OCI-LY7 (cell line): ENCODE results near the gene USP32. TPM values are rescaled to one million over a fixed set of nuclear protein-coding genes. Genes with fewer than 3 reads are reported as not detected.

Experiments
- BruUV-seq: library from RNA; stranded (reverse); fragments of 400-500 nt; replicated peaks from 2 replicates; lab custom pipeline; 2021; lab: Mats Ljungman, UMichigan
- CTCF ChIA-PET: fragments of 300-600 bp; sonication (Branson Sonifier 250); formaldehyde crosslinking; loops from one replicate; lab custom pipeline; 2022; ENCODE audit warnings: antibody characterized with exemption; ENCODE audit not compliant: unreplicated experiment; lab: Charles Lee
- POLR2A ChIA-PET: fragments of 300-600 bp; sonication (Branson Sonifier 250); formaldehyde crosslinking; loops from one replicate; lab custom pipeline; 2022; ENCODE audit warnings: antibody characterized with exemption; lab: Charles Lee
- DNase-seq: peaks from one replicate; pipeline ENCODE4 v3.0.0-alpha.2; 2015; ENCODE audit warnings: low spot score
- H2AFZ ChIP-seq: fragments of 200-600 bp; sonication (generic), shearing (Covaris generic); 2 replicates; pipeline ENCODE4 v1.6.1; 2014; ENCODE audit warnings: mild to moderate bottlenecking, antibody characterized with exemption, low read length, moderate library complexity
- H3K27ac ChIP-seq: fragments of 200-600 bp; sonication (generic); 2 replicates; pipeline ENCODE4 v1.5.1; 2014; ENCODE audit warnings: mixed run types, low read depth, mild to moderate bottlenecking, moderate library complexity, low read length, inconsistent platforms; ENCODE audit not compliant: poor library complexity, severe bottlenecking
- H3K36me3 ChIP-seq: fragments of 200-600 bp; sonication (generic); 2 replicates; pipeline ENCODE4 v1.6.1; 2014; ENCODE audit warnings: mild to moderate bottlenecking, antibody characterized with exemption, low read length, moderate library complexity, mixed read lengths; ENCODE audit not compliant: insufficient read depth
- H3K4me1 ChIP-seq: fragments of 200-600 bp; sonication (generic); 2 replicates; pipeline ENCODE4 v1.5.1; 2014; ENCODE audit warnings: mild to moderate bottlenecking, low read length; ENCODE audit not compliant: insufficient read depth, poor library complexity, severe bottlenecking
- H3K4me2 ChIP-seq: fragments of 200-600 bp; sonication (generic); 2 replicates; pipeline ENCODE4 v1.6.1; 2014; ENCODE audit warnings: mild to moderate bottlenecking, low read length
- H3K4me3 ChIP-seq: fragments of 200-600 bp; sonication (generic); 2 replicates; pipeline ENCODE4 v1.5.1; 2014; ENCODE audit warnings: mild to moderate bottlenecking, low read depth, low read length; ENCODE audit not compliant: poor library complexity, severe bottlenecking
- H3K79me2 ChIP-seq: fragments of 200-600 bp; sonication (generic); 2 replicates; pipeline ENCODE4 v1.6.1; 2016; ENCODE audit warnings: low read depth, mild to moderate bottlenecking, low read length, moderate library complexity, mixed read lengths; ENCODE audit not compliant: insufficient read depth
- H3K9me2 ChIP-seq: fragments of 200-600 bp; sonication (generic); 2 replicates; pipeline ENCODE4 v1.6.1; 2016; ENCODE audit warnings: mild to moderate bottlenecking, low read length, mixed read lengths; ENCODE audit not compliant: insufficient read depth
- H3K9me3 ChIP-seq: fragments of 200-600 bp; sonication (generic); 2 replicates; pipeline ENCODE4 v1.6.1; 2014; ENCODE audit warnings: mild to moderate bottlenecking, mixed run types, low read length, mixed read lengths
- H4K20me1 ChIP-seq: fragments of 200-600 bp; sonication (generic); 2 replicates; pipeline ENCODE4 v1.6.1; 2014; ENCODE audit warnings: mild to moderate bottlenecking, antibody characterized with exemption, low read length, moderate library complexity, mixed read lengths; ENCODE audit not compliant: insufficient read depth
- CTCF ChIP-seq: fragments of 200-600 bp; sonication (generic); conservative IDR thresholded peaks from 2 replicates; pipeline ENCODE4 v1.5.1; 2014; ENCODE audit warnings: mild to moderate bottlenecking, antibody characterized with exemption, low read length, moderate library complexity, mixed read lengths
- EZH2phosphoT487 ChIP-seq: fragments of 200-600 bp; sonication (generic); IDR thresholded peaks from 2 replicates; pipeline ENCODE4 v1.6.1; 2018; ENCODE audit warnings: low read depth, borderline replicate concordance, mild to moderate bottlenecking, mixed run types, antibody characterized with exemption, low read length, moderate library complexity, mixed read lengths
- intact Hi-C: fragments of 100-400 bp; cut with micrococcal nuclease; formaldehyde crosslinking; loops from one replicate; pipeline ENCODE4 v1.10.0; 2022; ENCODE audit not compliant: unreplicated experiment
- total RNA-seq, 2 experiments: library from RNA; depleted of rRNA in 1 of 2; stranded (reverse); fragments of >200 nt in 1 of 2; shearing (Covaris generic) in 1 of 2; gene quantifications; 2 replicates each; pipeline ENCODE4 v1.2.3, GENCODE V29; 2014 to 2022

The USP32 gene
- total RNA-seq, 2 experiments from 2014 or later = 16.9 to 28.0 TPM

- H4K20me1 ChIP-seq = no peaks in the 10 kb centered on the region
- intact Hi-C loops = no loop called here
- H3K9me2 ChIP-seq = no peaks in the 10 kb centered on the region
- no peak overlapping the region for H2AFZ ChIP-seq
- H3K4me2 ChIP-seq = no peak overlapping the region
- H3K4me1 ChIP-seq = no peaks in the 10 kb centered on the region
- BruUV-seq = no TSS peak
- H3K36me3 ChIP-seq = no peaks in the 10 kb centered on the region
- ChIA-PET CTCF (no interaction called here), POLR2A (interaction anchor here (0.5 to 1.4 kb wide), 2 partner anchors 10 to 27 kb away, joined by 3 read pairs; no protein-coding TSS in a partner anchor)
- no peak overlapping the region for H3K27ac ChIP-seq
- no peak overlapping the region for H3K4me3 ChIP-seq
- TF ChIP-seq EZH2phosphoT487 (no peak), CTCF (no peak)
- no peaks in the 10 kb centered on the region for H3K79me2 ChIP-seq
- no peaks in the 10 kb centered on the region for H3K9me3 ChIP-seq
- no peak for DNase-seq
Observed at GRCh38 chr17:60160829-60161501, 231.0 kb downstream of the USP32 start.

- ChIA-PET CTCF (no interaction called here), POLR2A (no interaction called here)
- no peaks in the 10 kb centered on the region for H3K4me1 ChIP-seq
- intact Hi-C loops = no loop called here
- no peaks in the 10 kb centered on the region for H3K79me2 ChIP-seq
- H2AFZ ChIP-seq = no peak overlapping the region
- H3K9me2 ChIP-seq = no peaks in the 10 kb centered on the region
- H3K4me2 ChIP-seq = no peak overlapping the region
- no TSS peak for BruUV-seq
- H3K27ac ChIP-seq = no peak overlapping the region
- H3K9me3 ChIP-seq = no peaks in the 10 kb centered on the region
- no peaks in the 10 kb centered on the region for H3K36me3 ChIP-seq
- H4K20me1 ChIP-seq = no peaks in the 10 kb centered on the region
- no peak for TF ChIP-seq CTCF
- DNase-seq = no peak
- no peak overlapping the region for H3K4me3 ChIP-seq
Observed at GRCh38 chr17:60159479-60159866, 232.5 kb downstream of the USP32 start.

GRCh38 chr17:60158751-60159478 lies 233.0 kb downstream of the USP32 start:
- TF ChIP-seq CTCF = no peak
- TF ChIP-seq EZH2phosphoT487 = no peak
- no peaks in the 10 kb centered on the region for H3K36me3 ChIP-seq
- no peak for DNase-seq
- H2AFZ ChIP-seq = no peak overlapping the region
- H3K79me2 ChIP-seq = no peaks in the 10 kb centered on the region
- H3K9me3 ChIP-seq = no peaks in the 10 kb centered on the region
- H3K4me3 ChIP-seq = no peak overlapping the region
- ChIA-PET CTCF (no interaction called here), POLR2A (no interaction called here)
- intact Hi-C loops = no loop called here
- BruUV-seq = no TSS peak
- H3K27ac ChIP-seq = no peak overlapping the region
- no peaks in the 10 kb centered on the region for H3K9me2 ChIP-seq
- H4K20me1 ChIP-seq = no peaks in the 10 kb centered on the region
- no peak overlapping the region for H3K4me2 ChIP-seq
- H3K4me1 ChIP-seq = no peaks in the 10 kb centered on the region
